Measurements from ENCODE around the gene MYL5.

DNA sequence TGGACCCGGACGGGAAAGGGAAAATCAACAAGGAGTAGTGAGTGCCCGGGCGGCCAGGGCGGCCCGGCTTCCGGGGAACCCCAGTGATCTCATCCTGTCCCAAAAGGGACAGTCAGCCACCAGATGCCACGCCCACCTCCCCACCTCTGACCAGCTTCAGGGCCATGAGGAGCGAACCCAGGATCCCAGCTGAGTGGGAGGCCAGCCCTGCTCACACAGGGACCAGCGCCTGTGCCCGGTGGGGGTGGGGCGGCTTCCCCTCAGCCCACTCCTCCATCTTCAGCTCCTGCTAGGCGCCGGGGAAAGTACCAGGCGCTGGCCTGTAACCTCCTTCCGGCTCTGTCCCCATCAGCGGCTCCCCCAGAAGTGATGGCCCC, 6.2 kb downstream of the MYL5 start:
- TF ChIP-seq EP300 (IDR thresholded peaks at IDR 0.05) = no peak
- TF ChIP-seq, protein P1, sequence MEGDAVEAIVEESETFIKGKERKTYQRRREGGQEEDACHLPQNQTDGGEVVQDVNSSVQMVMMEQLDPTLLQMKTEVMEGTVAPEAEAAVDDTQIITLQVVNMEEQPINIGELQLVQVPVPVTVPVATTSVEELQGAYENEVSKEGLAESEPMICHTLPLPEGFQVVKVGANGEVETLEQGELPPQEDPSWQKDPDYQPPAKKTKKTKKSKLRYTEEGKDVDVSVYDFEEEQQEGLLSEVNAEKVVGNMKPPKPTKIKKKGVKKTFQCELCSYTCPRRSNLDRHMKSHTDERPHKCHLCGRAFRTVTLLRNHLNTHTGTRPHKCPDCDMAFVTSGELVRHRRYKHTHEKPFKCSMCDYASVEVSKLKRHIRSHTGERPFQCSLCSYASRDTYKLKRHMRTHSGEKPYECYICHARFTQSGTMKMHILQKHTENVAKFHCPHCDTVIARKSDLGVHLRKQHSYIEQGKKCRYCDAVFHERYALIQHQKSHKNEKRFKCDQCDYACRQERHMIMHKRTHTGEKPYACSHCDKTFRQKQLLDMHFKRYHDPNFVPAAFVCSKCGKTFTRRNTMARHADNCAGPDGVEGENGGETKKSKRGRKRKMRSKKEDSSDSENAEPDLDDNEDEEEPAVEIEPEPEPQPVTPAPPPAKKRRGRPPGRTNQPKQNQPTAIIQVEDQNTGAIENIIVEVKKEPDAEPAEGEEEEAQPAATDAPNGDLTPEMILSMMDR (IDR thresholded peaks at IDR 0.05) = no peak
- TF ChIP-seq POLR2A (IDR thresholded peaks at IDR 0.05) = no peak
- no peak for TF ChIP-seq POLR2AphosphoS5 (IDR thresholded peaks at IDR 0.05)

All from gastroesophageal sphincter (tissue), 3 donors.